Osteoblast (primary cell): ENCODE measurements around the gene ALS2. TPM values are rescaled to one million over a fixed set of nuclear protein-coding genes. Genes with fewer than 3 reads are reported as not detected.
"Not testable (repeated sequence)": the region's sequence is repeated elsewhere in the genome, so short reads cannot be mapped to it uniquely, and the experiment has no call there.

ENCODE experiments used
- DNase-seq: peaks from one replicate; pipeline ENCODE4 v3.0.0; 2011; ENCODE audit warnings: low spot score, mixed read lengths; ENCODE audit not compliant: insufficient read length; ENCODE audit errors: missing footprints
- H2AFZ ChIP-seq: 2 replicates; pipeline ENCODE4 v1.6.0; 2011; ENCODE audit warnings: mild to moderate bottlenecking, low read length
- H3K27ac ChIP-seq: 2 replicates; pipeline ENCODE4 v1.5.1; 2011; ENCODE audit warnings: mild to moderate bottlenecking, low read depth, low read length, moderate library complexity
- H3K27me3 ChIP-seq: 2 replicates; pipeline ENCODE4 v1.6.0; 2012; ENCODE audit warnings: mild to moderate bottlenecking, control low read depth, inconsistent platforms, low read length, moderate library complexity; ENCODE audit not compliant: insufficient read depth
- H3K36me3 ChIP-seq: 2 replicates; pipeline ENCODE4 v1.5.1; 2011; ENCODE audit warnings: mild to moderate bottlenecking, low read length, control low read depth, moderate library complexity; ENCODE audit not compliant: insufficient read depth
- H3K4me1 ChIP-seq: 2 replicates; pipeline ENCODE4 v1.5.1; 2011; ENCODE audit warnings: mild to moderate bottlenecking, low read length, control low read depth, moderate library complexity; ENCODE audit not compliant: insufficient read depth
- H3K4me2 ChIP-seq: 2 replicates; pipeline ENCODE4 v1.6.0; 2011; ENCODE audit warnings: mild to moderate bottlenecking, low read length; ENCODE audit not compliant: insufficient read depth
- H3K4me3 ChIP-seq: fragments of 200-600 bp; sonication (generic); 3 replicates; pipeline ENCODE4 v1.5.1; 2012; ENCODE audit warnings: mild to moderate bottlenecking, low read length, inconsistent platforms; ENCODE audit not compliant: insufficient read depth
- H3K79me2 ChIP-seq: 2 replicates; pipeline ENCODE4 v1.6.0; 2012; ENCODE audit warnings: mild to moderate bottlenecking, low read length, control low read depth, inconsistent platforms; ENCODE audit not compliant: insufficient read depth
- H3K9me3 ChIP-seq: 2 replicates; pipeline ENCODE4 v1.5.1; 2011; ENCODE audit warnings: low read depth, low read length, control low read depth
- H4K20me1 ChIP-seq: 2 replicates; pipeline ENCODE4 v1.6.0; 2012; ENCODE audit warnings: mild to moderate bottlenecking, low read length, control low read depth; ENCODE audit not compliant: insufficient read depth
- total RNA-seq: library from RNA; depleted of rRNA; stranded (reverse); fragments of >200 nt; gene quantifications from 2 replicates; pipeline ENCODE4 v1.2.3, GENCODE V29; 2012
- TF ChIP-seq, protein P1 (sequence below): IDR thresholded peaks from 2 replicates; pipeline ENCODE4 v1.5.1; 2011; ENCODE audit warnings: mild to moderate bottlenecking, low read depth, low read length, moderate library complexity; ENCODE audit errors: extremely low read depth

The ALS2 gene
- total RNA-seq, 1 donor, result 39.1 TPM

DNA sequence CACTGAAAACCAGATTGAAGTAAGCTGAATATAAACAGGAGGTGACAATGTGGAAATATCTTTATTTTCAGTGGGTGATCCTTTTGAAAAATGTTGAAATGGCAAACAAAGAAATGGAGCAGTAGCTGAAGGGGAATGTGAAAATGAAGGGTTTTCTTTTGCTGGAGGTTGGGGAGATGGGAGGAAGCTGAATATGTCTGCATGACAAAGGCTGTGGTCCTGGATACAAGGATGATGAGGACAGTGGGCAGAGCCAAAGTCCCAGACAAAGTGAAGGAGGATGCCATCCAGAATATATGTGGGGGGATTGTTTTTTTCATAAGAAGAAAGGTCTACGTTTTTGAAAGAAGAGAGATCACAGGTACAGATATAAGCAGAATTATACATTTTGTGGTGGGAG is 6.7 kb downstream of the ALS2 start:
- H3K36me3 ChIP-seq, result no peaks in the 10 kb centered on the region
- H3K27ac ChIP-seq, result no peak overlapping the region
- H3K4me1 ChIP-seq, result peaks cover 36% of the 10 kb centered on the region
- TF ChIP-seq, protein P1, sequence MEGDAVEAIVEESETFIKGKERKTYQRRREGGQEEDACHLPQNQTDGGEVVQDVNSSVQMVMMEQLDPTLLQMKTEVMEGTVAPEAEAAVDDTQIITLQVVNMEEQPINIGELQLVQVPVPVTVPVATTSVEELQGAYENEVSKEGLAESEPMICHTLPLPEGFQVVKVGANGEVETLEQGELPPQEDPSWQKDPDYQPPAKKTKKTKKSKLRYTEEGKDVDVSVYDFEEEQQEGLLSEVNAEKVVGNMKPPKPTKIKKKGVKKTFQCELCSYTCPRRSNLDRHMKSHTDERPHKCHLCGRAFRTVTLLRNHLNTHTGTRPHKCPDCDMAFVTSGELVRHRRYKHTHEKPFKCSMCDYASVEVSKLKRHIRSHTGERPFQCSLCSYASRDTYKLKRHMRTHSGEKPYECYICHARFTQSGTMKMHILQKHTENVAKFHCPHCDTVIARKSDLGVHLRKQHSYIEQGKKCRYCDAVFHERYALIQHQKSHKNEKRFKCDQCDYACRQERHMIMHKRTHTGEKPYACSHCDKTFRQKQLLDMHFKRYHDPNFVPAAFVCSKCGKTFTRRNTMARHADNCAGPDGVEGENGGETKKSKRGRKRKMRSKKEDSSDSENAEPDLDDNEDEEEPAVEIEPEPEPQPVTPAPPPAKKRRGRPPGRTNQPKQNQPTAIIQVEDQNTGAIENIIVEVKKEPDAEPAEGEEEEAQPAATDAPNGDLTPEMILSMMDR, result no peak
- no peak for DNase-seq
- no peak overlapping the region for H2AFZ ChIP-seq
- no peaks in the 10 kb centered on the region for H3K27me3 ChIP-seq
- peaks cover 20% of the 10 kb centered on the region for H4K20me1 ChIP-seq
- H3K9me3 ChIP-seq, result no peaks in the 10 kb centered on the region
- H3K4me3 ChIP-seq, result no peak overlapping the region
- H3K4me2 ChIP-seq, result no peak overlapping the region
- H3K79me2 ChIP-seq, result peaks cover 90% of the 10 kb centered on the region

DNA sequence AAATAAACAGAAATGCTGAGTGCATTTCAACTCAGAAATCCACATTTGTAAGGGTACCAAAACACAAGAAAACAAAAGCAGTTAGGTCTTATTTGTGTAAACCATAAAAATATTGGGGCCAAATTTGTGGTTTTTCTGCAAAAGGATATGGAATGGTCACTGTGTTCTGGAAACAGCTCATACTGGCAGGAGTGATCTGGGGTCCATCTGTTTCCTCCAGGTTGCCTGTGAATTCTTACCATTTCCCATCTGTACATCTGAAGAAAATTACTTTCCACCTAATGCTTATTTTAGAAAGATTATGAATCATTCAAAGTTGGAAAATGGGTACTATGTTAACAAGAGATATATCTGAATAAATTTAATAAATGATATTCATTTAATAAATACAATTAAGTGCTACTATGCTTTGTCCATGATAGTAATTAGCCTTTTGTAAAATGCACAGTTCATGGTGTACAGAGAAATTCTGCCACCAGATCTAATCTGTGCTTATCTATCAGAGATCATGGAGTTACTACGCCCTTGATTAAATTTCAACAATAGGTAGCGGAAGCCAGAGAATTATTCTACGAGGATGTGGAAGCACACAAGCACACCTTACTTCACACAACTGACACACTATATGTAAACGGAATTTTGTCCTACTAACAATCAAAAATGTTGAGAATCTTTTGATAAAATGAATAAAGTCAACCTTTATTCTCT is 10.9 kb downstream of the ALS2 start:
- TF ChIP-seq, protein P1, result no peak
- H4K20me1 ChIP-seq, result peaks cover 6% of the 10 kb centered on the region
- H3K79me2 ChIP-seq, result peaks cover 63% of the 10 kb centered on the region
- no peaks in the 10 kb centered on the region for H3K27me3 ChIP-seq
- H3K4me3 ChIP-seq, result no peak overlapping the region
- H3K9me3 ChIP-seq, result no peaks in the 10 kb centered on the region
- H3K4me2 ChIP-seq, result peak overlapping the region; percentile 5
- no peak overlapping the region for H3K27ac ChIP-seq
- H3K4me1 ChIP-seq, result peaks cover 18% of the 10 kb centered on the region
- peaks cover 13% of the 10 kb centered on the region for H3K36me3 ChIP-seq
- DNase-seq, result peak; percentile 32
- no peak overlapping the region for H2AFZ ChIP-seq

DNA sequence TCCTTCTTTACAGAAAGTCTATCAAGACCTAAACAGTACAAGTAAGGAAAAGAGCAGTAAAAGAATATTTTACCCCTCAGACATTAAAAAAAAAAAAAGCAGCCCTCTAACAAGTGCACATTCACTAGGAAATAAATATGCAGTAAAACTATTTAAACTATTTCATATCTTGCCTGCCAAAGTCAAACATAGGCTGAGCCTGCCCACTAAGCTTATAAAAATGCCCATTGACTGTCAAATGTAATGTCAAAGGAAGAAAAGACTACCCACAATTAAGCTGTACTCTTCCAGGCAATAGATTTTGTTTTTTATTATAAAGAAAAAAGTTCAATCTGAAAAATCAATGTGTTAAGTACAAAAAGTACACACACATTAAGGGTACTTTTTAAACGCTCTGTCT is 11.8 kb downstream of the ALS2 start:
- peaks cover 54% of the 10 kb centered on the region for H3K79me2 ChIP-seq
- H4K20me1 ChIP-seq, result peaks cover 6% of the 10 kb centered on the region
- peak; percentile 76 for DNase-seq
- H3K9me3 ChIP-seq, result no peaks in the 10 kb centered on the region
- H3K4me3 ChIP-seq, result no peak overlapping the region
- TF ChIP-seq, protein P1, result no peak
- peaks cover 13% of the 10 kb centered on the region for H3K36me3 ChIP-seq
- no peak overlapping the region for H2AFZ ChIP-seq
- H3K4me2 ChIP-seq, result peak overlapping the region; percentile 5
- H3K4me1 ChIP-seq, result peaks cover 15% of the 10 kb centered on the region
- H3K27ac ChIP-seq, result no peak overlapping the region
- H3K27me3 ChIP-seq, result no peaks in the 10 kb centered on the region

DNA sequence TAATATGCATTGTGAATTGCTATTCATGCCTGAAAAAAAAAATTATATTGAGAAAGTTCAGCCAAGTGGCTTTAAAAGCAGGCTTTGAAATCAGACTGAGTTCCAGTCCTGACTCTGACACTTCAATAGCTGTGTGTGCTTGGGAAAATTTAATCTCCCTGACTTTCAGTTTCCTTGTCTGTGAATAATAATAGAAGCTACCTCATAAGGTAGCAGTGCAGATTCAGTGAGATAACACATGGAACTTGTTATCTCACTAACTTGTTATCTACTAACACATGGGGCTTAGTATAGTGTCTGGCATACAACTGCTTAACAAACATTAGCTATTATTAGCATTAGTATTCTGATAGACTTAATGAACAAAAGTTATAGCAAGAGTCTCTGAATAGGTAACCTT is 14.9 kb downstream of the ALS2 start:
- peaks cover 37% of the 10 kb centered on the region for H3K36me3 ChIP-seq
- H3K4me2 ChIP-seq, result no peak overlapping the region
- DNase-seq, result no peak
- no peaks in the 10 kb centered on the region for H3K9me3 ChIP-seq
- no peak overlapping the region for H3K4me3 ChIP-seq
- H3K27ac ChIP-seq, result no peak overlapping the region
- H3K27me3 ChIP-seq, result no peaks in the 10 kb centered on the region
- TF ChIP-seq, protein P1, result no peak
- peaks cover 3% of the 10 kb centered on the region for H4K20me1 ChIP-seq
- H2AFZ ChIP-seq, result no peak overlapping the region
- peaks cover 15% of the 10 kb centered on the region for H3K4me1 ChIP-seq
- H3K79me2 ChIP-seq, result peaks cover 40% of the 10 kb centered on the region

DNA sequence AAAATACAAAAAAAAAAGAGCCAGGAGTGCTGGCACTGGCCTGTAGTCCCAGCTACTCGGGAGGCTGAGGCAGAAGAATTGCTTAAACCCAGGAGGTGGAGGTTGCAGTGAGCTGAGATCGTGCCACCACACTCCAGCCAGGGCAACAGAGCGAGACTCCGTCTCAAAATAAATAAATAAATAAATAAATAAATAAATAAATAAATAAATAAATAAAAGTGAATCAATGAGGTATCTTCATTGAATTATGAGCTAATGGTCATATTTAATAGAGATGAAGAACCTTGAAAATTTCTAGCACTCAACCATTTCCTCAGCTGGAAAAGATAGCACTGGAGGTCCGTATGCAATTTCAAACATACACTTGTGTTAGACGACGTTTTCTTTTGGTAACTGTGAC is 16.3 kb downstream of the ALS2 start:
- H3K27ac ChIP-seq, H2AFZ ChIP-seq, H3K27me3 ChIP-seq, H4K20me1 ChIP-seq, H3K9me3 ChIP-seq, H3K4me2 ChIP-seq, DNase-seq, H3K4me3 ChIP-seq: not testable (repeated sequence)
- peaks cover 11% of the 10 kb centered on the region for H3K4me1 ChIP-seq
- peaks cover 29% of the 10 kb centered on the region for H3K79me2 ChIP-seq
- H3K36me3 ChIP-seq, result peaks cover 50% of the 10 kb centered on the region
